HL-60/S4 (cell line): Measurements from ENCODE around the gene TRAF3IP3.

Source experiments
- in situ Hi-C: fragments of 300-500 bp; cut with MboI; formaldehyde crosslinking; loops from 2 replicates; pipeline ENCODE4 v1.14.3; 2022; ENCODE audit warnings: low sequenced_read_pairs

The TRAF3IP3 gene

DNA sequence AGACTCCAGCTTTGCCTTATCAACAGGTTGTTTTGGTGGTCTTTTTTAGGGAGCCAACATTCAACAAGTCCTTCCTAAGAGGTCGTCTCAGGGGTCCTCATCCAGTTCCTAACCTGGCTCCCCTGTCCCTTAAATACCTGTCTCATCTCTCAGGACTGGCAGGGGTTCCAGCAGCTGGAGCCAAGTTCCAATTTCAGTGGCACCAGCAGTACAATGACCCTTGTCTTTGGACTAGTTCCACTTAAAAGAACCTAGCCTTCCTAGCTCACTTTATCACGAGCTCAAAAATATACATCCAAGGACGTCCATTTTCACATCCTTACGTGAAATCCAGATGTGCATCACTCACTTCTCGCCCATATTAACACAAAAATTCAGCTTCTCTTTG is 18.7 kb upstream of the TRAF3IP3 start:
- in situ Hi-C loops: no loop called here

DNA sequence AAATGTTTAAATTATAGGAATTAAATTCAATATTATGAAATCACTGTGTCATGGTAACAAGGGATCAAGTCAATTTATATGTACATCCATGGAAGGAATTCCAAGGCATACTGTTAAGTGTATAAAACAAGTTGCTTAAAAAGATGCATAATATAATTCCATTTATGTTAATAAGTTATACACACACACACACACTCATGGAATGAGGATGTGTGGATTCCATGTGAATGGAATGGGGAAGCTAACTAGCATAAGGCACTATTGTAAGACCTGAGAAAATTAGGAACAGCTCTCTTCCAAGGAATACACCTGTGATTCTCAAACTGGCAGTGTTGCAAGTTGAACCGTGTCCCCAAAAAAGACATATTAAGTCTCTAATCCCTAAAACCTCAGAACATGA is 17.6 kb upstream of the TRAF3IP3 start:
- in situ Hi-C loops: no loop called here

DNA sequence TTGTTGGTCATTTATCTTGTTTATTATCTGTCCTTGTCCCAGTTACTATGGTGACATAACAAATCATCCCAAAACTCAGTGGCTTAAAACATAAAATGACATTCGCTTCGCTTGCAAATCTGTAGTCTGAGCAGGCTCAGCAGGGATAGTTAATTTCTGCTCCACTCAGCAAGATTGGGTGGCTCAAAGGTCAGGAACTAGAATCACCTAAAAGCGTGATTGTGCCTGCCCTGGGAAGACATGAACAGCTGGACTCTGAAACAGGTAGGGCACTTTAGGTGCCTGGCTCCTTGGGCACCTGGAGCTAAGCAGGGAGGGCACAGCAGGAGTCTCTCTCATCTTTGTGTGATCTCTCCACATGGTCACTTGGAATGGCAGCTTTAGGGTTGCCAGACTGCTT is 14.7 kb upstream of the TRAF3IP3 start:
- in situ Hi-C loops: no loop called here

DNA sequence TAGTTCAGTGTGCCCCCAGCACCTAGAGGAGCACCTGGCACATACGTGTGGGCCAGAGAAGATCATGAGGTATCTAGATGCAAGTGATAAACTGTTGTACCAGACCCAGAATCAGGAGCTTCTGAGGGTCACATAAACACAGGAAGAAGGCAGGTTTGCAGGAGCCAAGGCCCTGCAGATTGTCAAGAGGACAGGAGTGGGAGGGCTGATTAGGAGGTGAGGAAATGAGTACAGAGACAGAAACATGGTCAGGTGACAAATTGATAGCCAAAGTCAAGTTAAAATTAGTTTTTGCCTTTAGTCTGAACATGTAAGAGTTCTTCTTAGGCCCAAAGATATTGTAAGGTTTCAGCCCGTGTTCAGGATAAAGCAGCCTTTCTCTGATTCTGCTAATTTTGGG is 14.0 kb upstream of the TRAF3IP3 start:
- in situ Hi-C loops: no loop called here

DNA sequence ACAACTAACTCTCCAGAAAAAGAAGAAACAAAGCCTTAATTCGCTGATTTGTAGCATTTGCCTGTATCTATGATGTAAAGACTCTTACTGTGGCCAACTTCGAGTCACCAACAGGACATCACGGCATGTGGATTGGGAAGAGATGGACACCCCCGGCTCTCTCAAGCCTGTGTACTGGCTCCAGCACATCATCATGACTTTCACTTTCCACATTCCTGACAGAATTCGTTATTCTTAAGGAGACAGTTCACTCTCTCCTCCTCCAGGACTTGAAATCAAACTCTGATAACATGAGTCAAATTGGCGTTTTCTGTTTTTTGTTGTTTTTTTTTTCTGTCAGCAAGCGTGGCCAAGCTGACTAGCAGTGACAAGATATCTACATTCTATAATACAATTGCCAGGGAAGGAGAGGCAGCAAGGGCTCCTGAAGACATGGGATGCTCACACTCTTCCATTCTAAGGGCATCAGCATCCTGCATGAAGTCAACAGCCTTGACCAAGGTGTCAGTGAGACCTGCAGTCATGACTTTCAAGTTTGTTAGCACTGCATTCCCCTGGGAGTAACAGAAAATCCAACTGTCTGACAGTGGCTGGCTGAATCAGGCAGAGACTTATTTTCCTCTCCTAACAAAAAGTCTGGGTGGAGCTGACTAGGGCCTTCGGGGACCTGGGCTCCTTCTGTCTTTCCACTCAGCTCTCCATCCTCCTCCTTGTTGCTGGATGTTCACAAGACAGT is 13.3 kb upstream of the TRAF3IP3 start:
- in situ Hi-C loops: no loop called here

DNA sequence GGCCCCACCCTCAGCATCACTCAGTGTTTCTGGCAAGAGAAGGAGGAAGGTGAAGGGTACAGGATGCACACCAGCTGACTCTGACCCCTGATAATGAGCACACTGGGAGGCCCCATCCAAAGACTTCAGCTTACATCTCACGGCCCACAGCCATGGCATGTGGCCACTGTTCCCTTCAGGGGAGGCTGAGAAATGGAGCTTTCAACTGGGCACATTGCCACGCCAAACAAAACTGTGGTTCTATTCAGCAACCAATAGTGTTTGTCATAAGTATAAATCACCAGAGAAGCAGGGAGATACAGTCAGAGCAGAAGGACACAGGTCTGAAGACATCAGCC is 12.7 kb upstream of the TRAF3IP3 start:
- in situ Hi-C loops: no loop called here

DNA sequence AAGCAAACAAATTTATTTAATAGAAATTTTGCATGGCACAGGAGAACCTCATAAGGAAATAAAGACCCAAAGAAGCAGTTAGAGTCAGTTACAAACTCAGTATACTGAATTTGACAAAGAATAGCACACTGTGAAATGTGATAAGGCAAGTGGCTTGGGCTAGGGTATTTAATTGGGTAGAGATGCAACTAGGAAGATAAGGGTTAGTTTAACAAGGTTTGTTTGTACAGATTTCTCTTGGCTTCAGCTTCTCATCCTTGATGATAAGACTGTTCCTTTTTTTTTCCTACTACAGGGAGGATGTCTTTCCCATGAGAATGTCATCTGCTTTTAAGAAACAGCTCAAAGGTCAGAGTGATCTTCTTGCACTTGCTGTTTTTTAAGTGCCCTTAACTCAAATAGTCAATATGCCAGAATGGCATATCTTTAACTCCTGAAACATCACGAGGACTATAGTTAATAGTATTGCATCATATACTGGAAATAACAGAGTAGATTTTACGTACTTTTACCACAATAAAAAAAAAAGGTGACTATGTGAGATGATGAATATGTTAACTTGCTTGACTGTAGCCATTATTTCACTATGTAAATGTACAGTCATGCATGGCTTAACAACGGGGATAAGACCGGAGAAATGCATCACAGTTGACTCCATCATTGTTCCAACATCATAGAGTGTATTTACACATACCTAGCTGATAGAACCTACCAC is 9.2 kb upstream of the TRAF3IP3 start:
- in situ Hi-C loops: no loop called here

DNA sequence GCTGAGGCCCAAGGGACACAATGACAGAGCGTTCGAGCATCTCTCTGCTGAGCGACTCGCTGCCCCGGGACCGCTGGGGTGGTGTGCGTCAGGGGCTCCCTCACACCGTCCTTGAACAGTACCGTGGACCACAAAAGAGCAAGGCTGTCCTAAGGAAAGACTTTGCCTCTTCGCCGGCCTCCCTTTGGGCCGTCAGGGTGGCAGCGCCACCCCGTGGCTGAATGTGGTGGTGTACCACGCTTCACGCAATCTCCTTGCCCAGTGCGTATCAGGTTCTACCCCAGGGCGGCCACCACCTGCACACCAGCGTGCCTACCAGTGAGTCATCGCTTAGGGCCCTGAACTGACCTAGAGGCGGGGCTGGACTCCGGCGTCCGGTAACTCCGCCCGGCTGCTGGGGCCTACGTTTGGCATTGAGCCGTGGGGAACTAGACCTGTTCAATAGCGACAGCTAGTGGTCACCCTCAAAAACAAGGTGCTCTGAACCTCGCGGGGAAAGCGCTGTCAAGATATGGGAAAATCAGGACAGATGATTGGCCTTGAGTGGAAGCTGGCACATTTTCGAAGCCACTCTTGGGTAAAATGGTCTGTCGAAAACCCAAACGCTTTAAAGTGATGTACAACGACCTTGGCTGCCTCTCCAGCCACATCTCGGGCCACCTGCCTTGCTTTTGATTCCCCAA is 8.1 kb upstream of the TRAF3IP3 start:
- in situ Hi-C loops: no loop called here

DNA sequence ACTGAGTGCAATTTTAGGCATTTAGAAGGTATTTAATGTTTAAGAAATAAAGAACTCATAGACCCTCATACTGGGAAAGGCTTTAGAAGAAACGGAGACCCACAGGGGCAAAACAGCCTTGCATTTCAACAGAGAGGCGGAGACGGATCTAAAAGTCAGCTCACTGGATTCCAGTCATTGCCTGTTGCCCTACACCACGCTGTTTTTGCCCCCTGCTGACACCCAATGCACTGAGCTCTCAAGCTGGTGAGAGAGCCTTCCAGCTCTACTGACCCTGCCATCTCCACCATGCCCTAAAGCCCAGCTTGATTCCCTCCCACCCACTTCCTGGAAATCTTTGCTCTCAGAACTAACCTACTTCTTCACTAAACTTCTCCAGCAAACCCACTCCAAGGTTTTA is 7.2 kb upstream of the TRAF3IP3 start:
- in situ Hi-C loops: no loop called here

DNA sequence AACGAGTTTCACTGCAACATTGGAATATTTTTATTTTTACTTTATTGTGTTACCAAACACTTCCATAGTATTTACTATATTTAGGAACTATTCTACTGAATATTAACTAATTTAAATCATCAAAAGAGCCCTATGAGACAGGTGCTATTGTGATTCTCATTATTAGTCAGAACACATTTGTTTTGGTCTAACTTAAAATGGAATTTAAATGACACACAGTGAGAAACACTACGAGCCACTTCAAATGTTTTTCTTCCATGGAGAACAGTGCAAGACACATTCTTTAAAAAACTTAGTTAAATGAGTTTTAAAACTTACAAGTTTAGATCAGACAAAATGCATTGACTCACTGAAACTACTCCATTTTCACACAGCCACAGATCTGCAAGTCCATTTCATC is 6.6 kb upstream of the TRAF3IP3 start:
- in situ Hi-C loops: no loop called here

DNA sequence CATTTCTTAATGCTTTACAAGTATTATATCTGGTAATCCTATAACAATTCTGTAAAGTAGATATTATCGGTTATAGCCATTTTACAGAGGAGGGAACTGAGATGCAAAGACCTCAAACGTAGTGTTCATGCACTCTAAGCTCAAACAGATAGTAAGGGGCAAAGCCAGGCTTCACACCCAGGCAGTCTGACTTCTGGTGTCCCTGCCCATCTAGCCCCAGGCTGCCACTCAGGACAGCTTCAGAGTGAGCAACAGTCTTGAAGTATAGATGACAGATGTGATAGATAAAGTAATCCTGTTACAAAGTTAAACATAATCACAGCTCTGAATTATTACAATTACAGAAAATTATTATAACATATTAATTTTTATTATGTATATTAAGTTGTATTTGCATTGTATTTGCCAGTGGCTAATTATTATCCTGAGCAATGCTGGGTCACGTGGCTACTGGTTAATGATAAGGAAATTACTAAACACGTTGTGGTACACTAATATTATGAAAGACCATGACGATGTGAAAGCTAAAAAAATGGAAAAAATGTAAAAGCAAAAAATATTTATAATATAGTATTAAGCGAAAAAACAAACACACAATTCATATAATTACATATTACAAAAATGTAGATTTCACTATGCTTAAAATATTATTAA is 6.1 kb upstream of the TRAF3IP3 start:
- in situ Hi-C loops: no loop called here

DNA sequence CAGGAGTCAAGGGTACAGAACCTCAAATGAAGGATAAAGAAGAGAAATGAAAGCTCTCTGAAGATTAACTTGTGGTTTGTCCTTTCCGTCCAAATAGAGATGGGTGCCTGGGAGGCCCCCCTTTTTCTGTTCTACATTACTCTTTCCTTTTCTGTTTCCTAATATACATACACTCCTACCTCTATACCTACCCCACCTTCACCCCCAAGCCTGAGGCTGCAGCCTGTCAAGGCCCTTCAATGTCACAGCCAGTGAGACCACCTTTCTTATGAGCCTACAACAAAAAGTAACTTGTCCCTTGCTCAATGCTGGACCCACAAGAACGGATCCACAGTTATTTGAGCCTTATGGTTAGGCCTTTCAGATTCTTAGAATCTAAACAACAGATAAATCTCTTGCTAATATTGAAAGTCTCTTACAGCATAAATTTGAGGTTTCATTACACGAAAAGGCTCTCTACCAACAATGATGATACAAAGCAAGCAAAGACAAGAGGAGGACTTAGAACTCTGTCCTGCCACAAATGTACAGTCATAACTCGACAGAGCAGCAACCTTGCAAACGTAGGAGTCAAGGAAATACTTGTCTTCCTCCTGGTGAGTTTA is 4.1 kb upstream of the TRAF3IP3 start:
- in situ Hi-C loops: no loop called here

DNA sequence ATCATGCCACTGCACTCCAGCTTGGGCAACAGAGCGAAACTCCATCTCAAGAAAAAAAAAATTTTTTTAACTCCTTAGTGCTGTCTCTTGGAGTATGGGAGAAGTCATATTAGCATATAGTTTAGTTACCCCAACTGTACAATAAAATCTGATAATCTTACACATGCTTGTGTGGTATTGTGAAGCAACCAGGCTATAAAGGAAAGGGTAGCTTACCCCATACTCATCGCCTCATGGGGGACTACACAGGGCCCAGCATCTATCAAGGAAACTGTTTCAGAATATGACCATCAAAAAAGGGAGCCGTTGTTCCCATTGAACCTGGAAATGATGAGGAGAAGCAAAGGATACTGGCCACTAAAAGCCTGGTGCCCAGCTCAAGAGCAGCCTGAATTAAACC is 3.0 kb upstream of the TRAF3IP3 start:
- in situ Hi-C loops: no loop called here

DNA sequence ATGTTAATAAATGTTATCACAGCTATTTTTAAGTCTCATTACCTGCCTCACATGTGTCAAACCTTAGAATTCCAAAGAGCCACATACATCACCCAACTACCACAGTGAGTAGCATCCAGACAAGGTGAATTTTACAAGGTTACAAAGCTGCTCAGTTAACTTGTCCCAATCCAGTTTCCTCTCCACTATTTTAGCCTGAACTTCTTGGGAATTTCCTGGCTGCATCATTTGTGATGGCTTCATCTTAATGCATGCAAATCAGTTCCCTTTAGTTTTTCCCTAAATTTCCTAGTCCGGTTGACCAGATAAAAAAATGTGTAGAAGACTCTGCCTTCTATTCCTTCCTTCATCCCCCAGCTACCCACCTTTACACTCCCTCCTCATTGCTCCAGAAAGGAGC is 597 bp upstream of the TRAF3IP3 start:
- in situ Hi-C loops: no loop called here

DNA sequence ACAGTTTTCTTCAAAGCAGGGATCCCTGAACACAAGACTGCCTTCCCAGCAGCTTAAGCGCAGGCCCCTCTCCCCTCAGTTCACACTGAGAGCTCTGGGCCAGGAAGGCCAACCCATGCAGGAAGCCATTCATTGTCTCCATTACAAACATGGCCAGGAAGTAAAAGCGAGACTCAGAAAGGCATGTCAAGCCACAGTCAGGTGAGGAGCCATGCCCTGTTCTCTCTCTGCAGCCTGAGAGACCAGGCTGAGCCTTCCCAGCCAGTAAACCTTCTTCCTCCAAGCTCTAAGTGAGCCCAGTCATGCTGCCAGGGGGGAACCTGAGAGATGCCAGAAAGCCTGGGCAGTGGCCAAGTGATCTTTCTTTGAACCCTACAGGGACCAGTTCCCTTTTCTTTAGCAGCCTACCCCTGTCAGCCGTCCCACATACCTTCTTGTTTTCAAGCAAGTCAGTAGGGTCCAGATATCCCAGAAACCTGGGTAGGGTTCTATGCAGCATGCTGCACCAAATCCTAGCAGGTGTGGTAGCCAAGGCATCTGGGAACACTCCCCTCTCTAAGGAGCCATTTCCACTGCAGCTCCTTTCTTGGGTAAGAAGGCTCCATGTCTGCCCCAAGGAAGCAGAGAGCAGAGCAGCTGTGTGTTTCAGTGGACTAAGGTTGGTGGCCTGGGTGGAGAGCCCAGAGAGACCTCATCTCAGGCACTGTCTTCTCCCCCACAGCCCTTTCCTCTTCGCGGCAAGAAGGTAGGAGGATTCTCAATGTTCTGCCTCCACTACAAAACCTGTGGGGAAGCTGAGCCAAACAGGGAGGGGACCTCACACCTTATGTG is 977 bp downstream of the TRAF3IP3 start:
- in situ Hi-C loops: no loop called here

DNA sequence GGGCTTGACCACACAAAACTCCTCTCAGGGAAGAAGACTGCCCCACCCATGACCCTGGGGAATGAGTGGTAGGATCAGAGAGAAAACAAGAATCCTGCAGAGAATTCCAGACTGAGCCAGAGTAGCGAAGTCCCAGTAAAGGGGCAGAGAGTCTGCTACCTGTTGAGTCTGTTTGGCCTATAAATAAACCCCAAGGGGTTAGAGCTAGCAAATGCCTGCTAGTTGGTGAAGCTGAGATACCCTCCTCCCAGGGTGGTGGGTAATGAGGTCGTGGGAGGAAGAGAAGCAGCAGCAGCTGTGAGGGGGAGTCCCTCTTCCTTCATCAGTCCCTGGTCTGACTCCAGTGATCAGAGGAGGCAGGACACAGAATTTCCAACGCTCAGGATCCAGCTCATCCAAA is 2.5 kb downstream of the TRAF3IP3 start:
- in situ Hi-C loops: no loop called here

DNA sequence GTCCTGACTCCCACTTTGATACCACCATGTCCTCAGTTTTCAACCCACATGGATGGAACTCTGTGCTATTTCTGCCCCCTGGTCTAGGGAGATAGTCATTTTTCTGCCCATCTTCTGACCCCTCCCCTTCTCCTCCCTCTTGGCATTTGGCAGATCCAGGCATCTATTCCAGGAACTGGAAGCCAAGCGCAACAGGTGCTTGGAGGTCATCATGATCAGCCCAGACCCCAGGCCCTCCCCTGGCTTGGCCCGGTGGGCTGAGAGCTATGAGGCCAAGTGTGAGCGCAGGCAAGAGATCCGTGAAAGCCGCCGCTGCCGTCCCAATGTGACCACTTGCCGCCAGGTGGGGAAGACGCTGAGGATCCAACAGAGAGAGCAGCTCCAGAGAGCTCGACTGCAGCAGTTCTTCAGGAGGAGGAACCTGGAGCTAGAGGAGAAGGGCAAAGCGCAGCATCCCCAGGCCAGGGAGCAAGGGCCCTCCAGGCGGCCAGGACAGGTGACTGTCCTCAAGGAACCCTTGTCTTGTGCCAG is 4.0 kb downstream of the TRAF3IP3 start:
- in situ Hi-C loops: no loop called here

DNA sequence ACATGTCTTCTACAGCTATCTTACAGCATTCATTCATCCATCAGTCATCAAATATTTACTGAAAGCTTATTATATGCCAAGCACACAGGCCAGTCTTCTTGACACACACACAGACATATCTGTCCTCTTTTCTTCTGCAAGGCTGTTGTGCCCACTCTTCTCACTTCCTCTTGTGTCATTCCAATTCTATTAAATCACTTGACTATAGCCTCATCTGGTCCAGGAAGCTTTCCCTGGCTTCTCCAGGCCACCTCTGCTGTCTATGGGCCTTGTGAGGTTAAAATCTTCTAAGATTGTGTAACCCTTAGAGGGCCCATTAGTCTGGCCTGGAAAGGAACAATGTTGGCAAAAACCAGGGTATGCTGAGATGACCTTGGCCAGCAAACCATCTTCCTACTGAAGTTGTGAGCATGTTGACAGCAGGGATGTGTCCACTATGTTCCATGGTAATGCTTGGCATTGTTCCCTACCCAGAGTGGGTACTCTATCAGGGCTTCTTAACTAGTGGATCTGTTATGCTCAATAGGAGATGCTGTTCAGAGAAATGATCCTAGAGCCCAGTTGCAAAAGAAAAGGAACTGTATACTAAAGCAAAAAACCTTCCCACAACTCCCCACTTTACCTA is 5.3 kb downstream of the TRAF3IP3 start:
- in situ Hi-C loops: no loop called here

DNA sequence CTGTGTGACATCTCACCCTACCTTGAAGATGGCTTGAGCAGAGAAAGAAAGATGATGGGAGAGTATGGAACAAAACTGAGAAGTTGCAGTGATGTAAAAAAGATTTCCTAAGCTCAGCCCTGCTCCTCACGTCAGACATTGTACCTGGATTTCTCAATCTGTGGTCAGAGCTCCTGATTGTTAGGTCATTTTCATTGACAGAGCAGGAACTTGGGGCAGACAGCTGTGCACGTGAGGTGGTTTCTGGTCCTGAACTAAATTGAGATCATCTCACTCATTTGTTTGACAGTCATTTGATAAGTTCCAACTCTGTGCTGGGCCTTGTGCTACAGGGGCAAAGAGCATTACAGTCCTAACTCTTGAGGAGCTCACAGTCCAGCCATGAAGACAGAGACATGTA is 10.2 kb downstream of the TRAF3IP3 start:
- in situ Hi-C loops: no loop called here

DNA sequence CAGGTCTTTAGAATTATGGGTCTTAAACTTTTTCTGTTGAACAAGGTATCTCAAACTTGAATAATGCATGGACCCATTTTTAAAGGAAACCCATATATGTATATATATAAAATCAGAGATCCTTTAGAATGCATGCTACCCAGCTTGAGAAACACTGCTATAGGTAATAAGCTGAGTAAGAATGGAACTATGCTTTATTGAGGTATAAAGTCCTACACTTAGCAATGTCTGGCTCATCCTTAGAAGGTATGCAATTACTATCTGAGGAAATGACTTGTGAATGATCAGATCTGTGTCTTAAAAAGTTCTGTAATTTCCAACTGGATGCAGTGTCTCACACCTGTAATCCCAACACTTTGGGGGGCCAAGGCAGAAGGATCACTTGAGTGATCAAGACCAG is 11.2 kb downstream of the TRAF3IP3 start:
- in situ Hi-C loops: no loop called here
